Upper lobe of right lung (tissue), 1 donor: ENCODE measurements around the gene MESP1. TPM values are rescaled to one million over a fixed set of nuclear protein-coding genes. Genes with fewer than 3 reads are reported as not detected.

Source experiments
- ATAC-seq: fragments of 200-7000 bp; cut with Tn5 transposase; one replicate; pipeline ENCODE4 v1.9.1; 2020; ENCODE audit warnings: mild to moderate bottlenecking, moderate library complexity
- DNase-seq: peaks from one replicate; pipeline ENCODE4 v3.0.0-alpha.2; 2020
- H3K27ac ChIP-seq: fragments of 200-600 bp; one replicate; pipeline ENCODE4 v1.8.0; 2022
- H3K27me3 ChIP-seq: fragments of 200-600 bp; one replicate; pipeline ENCODE4 v1.8.0; 2022; ENCODE audit warnings: mild to moderate bottlenecking
- H3K36me3 ChIP-seq: fragments of 200-600 bp; one replicate; pipeline ENCODE4 v1.8.0; 2022
- H3K4me1 ChIP-seq: fragments of 200-600 bp; one replicate; pipeline ENCODE4 v1.8.0; 2022
- H3K4me3 ChIP-seq: fragments of 200-600 bp; one replicate; pipeline ENCODE4 v1.8.0; 2022; ENCODE audit warnings: mild to moderate bottlenecking
- H3K9me3 ChIP-seq: fragments of 200-600 bp; one replicate; pipeline ENCODE4 v1.8.0; 2022
- CTCF ChIP-seq: fragments of 200-600 bp; IDR thresholded peaks from one replicate; pipeline ENCODE4 v1.8.0; 2022; ENCODE audit warnings: antibody characterized with exemption
- intact Hi-C: fragments of 100-400 bp; cut with DNase I; formaldehyde crosslinking; loops from one replicate; pipeline ENCODE4 v1.11.0; 2022
- total RNA-seq: library from RNA; stranded (reverse); fragmentation: NEBNext Ultra II Directional; extraction: Animal tissue kit (Norgen Biotek cat#: 25700); gene quantifications from one replicate; pipeline ENCODE4 v1.2.1, GENCODE V29; 2021
- donor health status: DM: no; HTN: yes; CAD: no; lungs with severe emphysema.

MESP1 gene
- total RNA-seq, 1 donor from 2014 or later = 4.9 TPM

- Histone ChIP-seq H3K9me3 (no peaks in the 10 kb centered on the region), H3K4me3 (no peak overlapping the region), H3K4me1 (no peaks in the 10 kb centered on the region), H3K36me3 (no peaks in the 10 kb centered on the region), H3K27me3 (no peaks in the 10 kb centered on the region), H3K27ac (no peak overlapping the region)
- no peak for DNase-seq
- intact Hi-C loops = no loop called here
- no peak for TF ChIP-seq CTCF
- ATAC-seq = no peak
These were observed 14.6 kb upstream of the MESP1 start for GRCh38 chr15:89765694-89766093.

GRCh38 chr15:89761929-89762328, 10.9 kb upstream of the MESP1 start:
- H3K27me3 ChIP-seq = no peaks in the 10 kb centered on the region
- no peaks in the 10 kb centered on the region for H3K36me3 ChIP-seq
- no peak overlapping the region for H3K27ac ChIP-seq
- no peaks in the 10 kb centered on the region for H3K4me1 ChIP-seq
- TF ChIP-seq CTCF = no peak
- DNase-seq = no peak
- H3K4me3 ChIP-seq = no peak overlapping the region
- no peaks in the 10 kb centered on the region for H3K9me3 ChIP-seq
- intact Hi-C loops = loop anchor here (5.0 kb wide), 1 partner anchor 110 kb away; no protein-coding TSS in a partner anchor
- no peak for ATAC-seq

- Histone ChIP-seq H3K4me1 (no peaks in the 10 kb centered on the region), H3K27ac (no peak overlapping the region)
- ATAC-seq = peak; percentile 60
These were observed 10.2 kb upstream of the MESP1 start for GRCh38 chr15:89761009-89761831.

GRCh38 chr15:89760303-89761008, 9.4 kb upstream of the MESP1 start:
- intact Hi-C loops = loop anchor here (5.0 kb wide), 1 partner anchor 112 kb away; no protein-coding TSS in a partner anchor
- H3K4me3 ChIP-seq = no peak overlapping the region
- DNase-seq (peak; percentile 91), ATAC-seq (peak; percentile 95)
- no peaks in the 10 kb centered on the region for H3K27me3 ChIP-seq
- H3K36me3 ChIP-seq = no peaks in the 10 kb centered on the region
- H3K9me3 ChIP-seq = no peaks in the 10 kb centered on the region
- no peak overlapping the region for H3K27ac ChIP-seq
- TF ChIP-seq CTCF = peak; percentile 97
- no peaks in the 10 kb centered on the region for H3K4me1 ChIP-seq

More at GRCh38 chr15:89761009-89761831, 10.2 kb upstream of the MESP1 start:
- no peak for TF ChIP-seq CTCF
- Histone ChIP-seq H3K4me3 (no peak overlapping the region), H3K27me3 (no peaks in the 10 kb centered on the region), H3K9me3 (no peaks in the 10 kb centered on the region), H3K36me3 (no peaks in the 10 kb centered on the region)
- DNase-seq = no peak
- intact Hi-C loops = loop anchor here (5.0 kb wide), 1 partner anchor 111 kb away; no protein-coding TSS in a partner anchor

GRCh38 chr15:89759835-89760234, 8.8 kb upstream of the MESP1 start:
- no peak for TF ChIP-seq CTCF

More at GRCh38 chr15:89759835-89760234, 8.8 kb upstream of the MESP1 start:
- Histone ChIP-seq H3K27ac (no peak overlapping the region), H3K27me3 (no peaks in the 10 kb centered on the region), H3K4me3 (no peak overlapping the region), H3K36me3 (no peaks in the 10 kb centered on the region), H3K9me3 (no peaks in the 10 kb centered on the region), H3K4me1 (no peaks in the 10 kb centered on the region)
- no peak for ATAC-seq
- DNase-seq = no peak
- intact Hi-C loops = loop anchor here (5.0 kb wide), 1 partner anchor 112 kb away; no protein-coding TSS in a partner anchor
